KMS-11 (cell line): ENCODE measurements around the gene HIGD1A.

ENCODE experiments used
- H2AFZ ChIP-seq: fragments of 200-600 bp; sonication (generic); 2 replicates; pipeline ENCODE4 v1.6.1; 2016; ENCODE audit warnings: antibody characterized with exemption, mixed run types, low read depth
- H3K27ac ChIP-seq: fragments of 200-600 bp; sonication (generic); 2 replicates; pipeline ENCODE4 v1.6.1; 2016; ENCODE audit warnings: mild to moderate bottlenecking, mixed run types
- H3K27me3 ChIP-seq: fragments of 200-600 bp; sonication (generic); 2 replicates; pipeline ENCODE4 v1.6.1; 2017; ENCODE audit warnings: mild to moderate bottlenecking, low read depth, mixed run types, moderate library complexity; ENCODE audit not compliant: insufficient read depth
- H3K36me3 ChIP-seq: fragments of 200-600 bp; sonication (generic); 2 replicates; pipeline ENCODE4 v1.6.1; 2017; ENCODE audit warnings: mild to moderate bottlenecking, mixed run types; ENCODE audit not compliant: insufficient read depth
- H3K4me1 ChIP-seq: fragments of 200-600 bp; sonication (generic); 2 replicates; pipeline ENCODE4 v1.6.1; 2016; ENCODE audit warnings: mild to moderate bottlenecking, low read depth, mixed run types; ENCODE audit not compliant: poor library complexity, severe bottlenecking
- H3K4me2 ChIP-seq: fragments of 200-600 bp; sonication (generic); 2 replicates; pipeline ENCODE4 v1.7.0; 2016; ENCODE audit warnings: mild to moderate bottlenecking, mixed run types
- H3K4me3 ChIP-seq: fragments of 200-600 bp; sonication (generic); IDR thresholded peaks from 2 replicates; pipeline ENCODE4 v1.6.1; 2017; ENCODE audit warnings: low read depth, low read length, mixed read lengths; ENCODE audit not compliant: insufficient read depth
- H3K79me2 ChIP-seq: fragments of 200-600 bp; sonication (generic); 2 replicates; pipeline ENCODE4 v1.6.1; 2016; ENCODE audit warnings: low read depth, mixed run types; ENCODE audit not compliant: insufficient read depth
- H3K9ac ChIP-seq: fragments of 200-600 bp; sonication (generic); 2 replicates; pipeline ENCODE4 v1.6.1; 2016; ENCODE audit warnings: mild to moderate bottlenecking, mixed run types
- H4K20me1 ChIP-seq: fragments of 200-600 bp; sonication (generic); 2 replicates; pipeline ENCODE4 v1.6.1; 2016; ENCODE audit warnings: mild to moderate bottlenecking, mixed run types; ENCODE audit not compliant: insufficient read depth
- CTCF ChIP-seq: fragments of 200-600 bp; sonication (generic); conservative IDR thresholded peaks from 2 replicates; pipeline ENCODE4 v1.6.1; 2017; ENCODE audit warnings: low read depth, mild to moderate bottlenecking, antibody characterized with exemption, low read length, moderate library complexity, mixed read lengths

The HIGD1A gene

GRCh38 chr3:42820746-42821051 is 16.4 kb upstream of the HIGD1A start:
- Histone ChIP-seq H3K4me1 (no peaks in the 10 kb centered on the region), H4K20me1 (no peaks in the 10 kb centered on the region), H3K79me2 (no peaks in the 10 kb centered on the region), H3K27me3 (no peaks in the 10 kb centered on the region), H3K4me3 (no peak overlapping the region), H3K36me3 (no peaks in the 10 kb centered on the region), H3K4me2 (no peak overlapping the region), H3K27ac (no peak overlapping the region), H2AFZ (no peak overlapping the region), H3K9ac (no peak overlapping the region)
- TF ChIP-seq CTCF: no peak

- Histone ChIP-seq H3K4me1 (no peaks in the 10 kb centered on the region), H3K9ac (no peak overlapping the region), H3K4me2 (no peak overlapping the region), H2AFZ (no peak overlapping the region), H3K27me3 (no peaks in the 10 kb centered on the region), H3K4me3 (no peak overlapping the region), H4K20me1 (no peaks in the 10 kb centered on the region), H3K27ac (no peak overlapping the region), H3K36me3 (no peaks in the 10 kb centered on the region), H3K79me2 (no peaks in the 10 kb centered on the region)
- TF ChIP-seq CTCF: no peak
These were observed 15.2 kb upstream of the HIGD1A start for GRCh38 chr3:42819351-42819965.

GRCh38 chr3:42815826-42816225 is 11.5 kb upstream of the HIGD1A start:
- Histone ChIP-seq H3K36me3 (no peaks in the 10 kb centered on the region), H3K79me2 (no peaks in the 10 kb centered on the region), H4K20me1 (no peaks in the 10 kb centered on the region), H3K4me1 (no peaks in the 10 kb centered on the region), H2AFZ (no peak overlapping the region), H3K27me3 (no peaks in the 10 kb centered on the region), H3K9ac (no peak overlapping the region), H3K27ac (no peak overlapping the region), H3K4me2 (no peak overlapping the region), H3K4me3 (no peak overlapping the region)
- no peak for TF ChIP-seq CTCF

GRCh38 chr3:42814914-42815507 is 10.7 kb upstream of the HIGD1A start:
- H4K20me1 ChIP-seq: no peaks in the 10 kb centered on the region
- H3K4me2 ChIP-seq: no peak overlapping the region
- TF ChIP-seq CTCF: no peak
- H2AFZ ChIP-seq: no peak overlapping the region
- H3K79me2 ChIP-seq: no peaks in the 10 kb centered on the region
- no peak overlapping the region for H3K9ac ChIP-seq
- H3K27me3 ChIP-seq: no peaks in the 10 kb centered on the region
- H3K36me3 ChIP-seq: no peaks in the 10 kb centered on the region
- H3K4me1 ChIP-seq: no peaks in the 10 kb centered on the region
- H3K4me3 ChIP-seq: no peak overlapping the region
- no peak overlapping the region for H3K27ac ChIP-seq
